Measurements from ENCODE around the gene TBC1D12. TPM values are rescaled to one million over a fixed set of nuclear protein-coding genes. Genes with fewer than 3 reads are reported as not detected.
"Not testable (repeated sequence)": the region's sequence is repeated elsewhere in the genome, so short reads cannot be mapped to it uniquely, and the experiment has no call there.

TBC1D12 gene
- total RNA-seq, 1 donor from 2014 or later, result 6.9 TPM

GRCh38 chr10:94521276-94522250 lies 119.2 kb downstream of the TBC1D12 start:
- Mint-ChIP-seq H3K4me1 (no peaks in the 10 kb centered on the region), H3K27ac (no peak overlapping the region), H3K27me3 (ENCODE audit: insufficient read depth, low read depth) (no peaks in the 10 kb centered on the region), H3K4me3 (no peak overlapping the region), H3K36me3 (peaks cover 4% of the 10 kb centered on the region), H3K9me3 (no peaks in the 10 kb centered on the region)
- Histone ChIP-seq H3F3A (ENCODE audit: low read depth) (no peaks in the 10 kb centered on the region), H3K9me3 (ENCODE audit: low read depth) (no peaks in the 10 kb centered on the region), H3K36me3 (no peaks in the 10 kb centered on the region), H3K4me2 (no peak overlapping the region), H3K27ac (no peak overlapping the region), H3K79me2 (ENCODE audit: low read depth) (no peaks in the 10 kb centered on the region), H3K27me3 (no peaks in the 10 kb centered on the region), H3K4me3 (no peak overlapping the region), H2AFZ (replicated peaks) (no peak overlapping the region), H4K20me1 (ENCODE audit: low read depth) (no peaks in the 10 kb centered on the region), H3K4me1 (no peaks in the 10 kb centered on the region), H3K9ac (no peak overlapping the region)
- TF ChIP-seq CTCF (IDR thresholded peaks at IDR 0.05), result no peak
- no peak for TF ChIP-seq EZH2phosphoT487 (IDR thresholded peaks at IDR 0.05)
- no peak for TF ChIP-seq EZH2 (IDR thresholded peaks at IDR 0.05)
- DNase-seq (ENCODE audit: low spot score), result no peak

GRCh38 chr10:94524146-94524545 lies 121.8 kb downstream of the TBC1D12 start:
- TF ChIP-seq EZH2 (IDR thresholded peaks at IDR 0.05) (no peak), EZH2phosphoT487 (IDR thresholded peaks at IDR 0.05) (no peak), CTCF (IDR thresholded peaks at IDR 0.05) (no peak)
- no peak overlapping the region for H3K27ac Mint-ChIP-seq
- H3K36me3 Mint-ChIP-seq, result peaks cover 7% of the 10 kb centered on the region
- no peaks in the 10 kb centered on the region for H3K27me3 ChIP-seq
- H3K9me3 Mint-ChIP-seq, result no peaks in the 10 kb centered on the region
- H3K4me2 ChIP-seq, result no peak overlapping the region
- H3K27ac ChIP-seq, result no peak overlapping the region
- H3K4me3 Mint-ChIP-seq, result no peak overlapping the region
- H3K27me3 Mint-ChIP-seq (ENCODE audit: insufficient read depth, low read depth), result no peaks in the 10 kb centered on the region
- H3K9ac ChIP-seq, result no peak overlapping the region
- H3K4me1 Mint-ChIP-seq, result no peaks in the 10 kb centered on the region
- no peaks in the 10 kb centered on the region for H3K36me3 ChIP-seq
- H3F3A ChIP-seq (ENCODE audit: low read depth), result no peaks in the 10 kb centered on the region
- DNase-seq (ENCODE audit: low spot score), result no peak
- H3K9me3 ChIP-seq (ENCODE audit: low read depth), result no peaks in the 10 kb centered on the region
- no peak overlapping the region for H3K4me3 ChIP-seq
- H4K20me1 ChIP-seq (ENCODE audit: low read depth), result no peaks in the 10 kb centered on the region
- H3K79me2 ChIP-seq (ENCODE audit: low read depth), result no peaks in the 10 kb centered on the region
- no peak overlapping the region for H2AFZ ChIP-seq (replicated peaks)
- H3K4me1 ChIP-seq, result no peaks in the 10 kb centered on the region

GRCh38 chr10:94524711-94525110 lies 122.4 kb downstream of the TBC1D12 start:
- H3K36me3 Mint-ChIP-seq, result peaks cover 7% of the 10 kb centered on the region
- TF ChIP-seq EZH2 (IDR thresholded peaks at IDR 0.05) (no peak), CTCF (IDR thresholded peaks at IDR 0.05) (no peak), EZH2phosphoT487 (IDR thresholded peaks at IDR 0.05) (no peak)
- H3K27ac Mint-ChIP-seq, result no peak overlapping the region
- no peak overlapping the region for H3K9ac ChIP-seq
- no peaks in the 10 kb centered on the region for H3K79me2 ChIP-seq (ENCODE audit: low read depth)
- no peak overlapping the region for H3K4me2 ChIP-seq
- no peak overlapping the region for H3K27ac ChIP-seq
- H3K4me1 Mint-ChIP-seq, result no peaks in the 10 kb centered on the region
- H3K4me3 ChIP-seq, result no peak overlapping the region
- no peaks in the 10 kb centered on the region for H3K4me1 ChIP-seq
- H3K27me3 ChIP-seq, result no peaks in the 10 kb centered on the region
- H3F3A ChIP-seq (ENCODE audit: low read depth), result no peaks in the 10 kb centered on the region
- no peak overlapping the region for H3K4me3 Mint-ChIP-seq
- H3K36me3 ChIP-seq, result no peaks in the 10 kb centered on the region
- H4K20me1 ChIP-seq (ENCODE audit: low read depth), result no peaks in the 10 kb centered on the region
- DNase-seq (ENCODE audit: low spot score), result no peak
- H3K9me3 ChIP-seq (ENCODE audit: low read depth), result no peaks in the 10 kb centered on the region
- no peaks in the 10 kb centered on the region for H3K27me3 Mint-ChIP-seq (ENCODE audit: insufficient read depth, low read depth)
- H3K9me3 Mint-ChIP-seq, result no peaks in the 10 kb centered on the region
- H2AFZ ChIP-seq (replicated peaks), result no peak overlapping the region

- H3K27me3 ChIP-seq; H3K9me3 Mint-ChIP-seq; H3K4me2 ChIP-seq; H2AFZ ChIP-seq (replicated peaks); H3K4me3 Mint-ChIP-seq; H3K27me3 Mint-ChIP-seq (ENCODE audit: insufficient read depth, low read depth); H3K27ac ChIP-seq; H4K20me1 ChIP-seq (ENCODE audit: low read depth); H3K4me1 Mint-ChIP-seq; DNase-seq (ENCODE audit: low spot score); H3K9ac ChIP-seq; H3K36me3 ChIP-seq; H3K4me1 ChIP-seq; H3K27ac Mint-ChIP-seq; H3K4me3 ChIP-seq; H3K9me3 ChIP-seq (ENCODE audit: low read depth); H3K79me2 ChIP-seq (ENCODE audit: low read depth); H3K36me3 Mint-ChIP-seq; H3F3A ChIP-seq (ENCODE audit: low read depth): not testable (repeated sequence)
Measured at GRCh38 chr10:94531550-94531949, 129.2 kb downstream of the TBC1D12 start.

Data from neural progenitor cell (in vitro differentiated cells).